Measurements from ENCODE around the gene NECAB3.

NECAB3 gene

DNA sequence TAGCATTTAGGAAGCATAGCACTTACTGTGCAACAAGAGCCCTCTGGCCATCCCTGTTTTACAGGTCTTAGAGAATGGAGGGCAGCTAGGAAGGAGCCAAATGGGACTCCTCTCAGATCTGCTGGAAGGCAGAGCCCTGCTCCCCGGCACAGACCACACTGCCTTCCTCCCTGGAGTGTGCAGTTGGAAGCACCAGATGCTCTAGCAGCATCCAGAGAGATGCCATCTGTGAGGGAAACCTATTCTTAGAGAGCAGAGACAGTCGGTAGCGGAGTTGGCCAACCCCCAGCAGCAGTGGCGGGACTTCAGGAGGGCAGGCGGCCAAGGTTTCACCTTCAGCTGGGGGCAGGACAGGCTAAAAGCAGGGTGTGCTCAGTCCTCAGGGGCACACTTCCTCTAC lies 28.6 kb upstream of the NECAB3 start:
- TF ChIP-seq EP300 (IDR thresholded peaks at IDR 0.05; ENCODE audit: borderline replicate concordance), result no peak
- TF ChIP-seq, protein P1, sequence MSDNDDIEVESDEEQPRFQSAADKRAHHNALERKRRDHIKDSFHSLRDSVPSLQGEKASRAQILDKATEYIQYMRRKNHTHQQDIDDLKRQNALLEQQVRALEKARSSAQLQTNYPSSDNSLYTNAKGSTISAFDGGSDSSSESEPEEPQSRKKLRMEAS (IDR thresholded peaks at IDR 0.05), result no peak
- TF ChIP-seq TCF12 (IDR thresholded peaks at IDR 0.05; ENCODE audit: low read depth), result no peak
- TF ChIP-seq, protein P2, sequence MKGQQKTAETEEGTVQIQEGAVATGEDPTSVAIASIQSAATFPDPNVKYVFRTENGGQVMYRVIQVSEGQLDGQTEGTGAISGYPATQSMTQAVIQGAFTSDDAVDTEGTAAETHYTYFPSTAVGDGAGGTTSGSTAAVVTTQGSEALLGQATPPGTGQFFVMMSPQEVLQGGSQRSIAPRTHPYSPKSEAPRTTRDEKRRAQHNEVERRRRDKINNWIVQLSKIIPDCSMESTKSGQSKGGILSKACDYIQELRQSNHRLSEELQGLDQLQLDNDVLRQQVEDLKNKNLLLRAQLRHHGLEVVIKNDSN (IDR thresholded peaks at IDR 0.05), result no peak
- TF ChIP-seq, protein P3, sequence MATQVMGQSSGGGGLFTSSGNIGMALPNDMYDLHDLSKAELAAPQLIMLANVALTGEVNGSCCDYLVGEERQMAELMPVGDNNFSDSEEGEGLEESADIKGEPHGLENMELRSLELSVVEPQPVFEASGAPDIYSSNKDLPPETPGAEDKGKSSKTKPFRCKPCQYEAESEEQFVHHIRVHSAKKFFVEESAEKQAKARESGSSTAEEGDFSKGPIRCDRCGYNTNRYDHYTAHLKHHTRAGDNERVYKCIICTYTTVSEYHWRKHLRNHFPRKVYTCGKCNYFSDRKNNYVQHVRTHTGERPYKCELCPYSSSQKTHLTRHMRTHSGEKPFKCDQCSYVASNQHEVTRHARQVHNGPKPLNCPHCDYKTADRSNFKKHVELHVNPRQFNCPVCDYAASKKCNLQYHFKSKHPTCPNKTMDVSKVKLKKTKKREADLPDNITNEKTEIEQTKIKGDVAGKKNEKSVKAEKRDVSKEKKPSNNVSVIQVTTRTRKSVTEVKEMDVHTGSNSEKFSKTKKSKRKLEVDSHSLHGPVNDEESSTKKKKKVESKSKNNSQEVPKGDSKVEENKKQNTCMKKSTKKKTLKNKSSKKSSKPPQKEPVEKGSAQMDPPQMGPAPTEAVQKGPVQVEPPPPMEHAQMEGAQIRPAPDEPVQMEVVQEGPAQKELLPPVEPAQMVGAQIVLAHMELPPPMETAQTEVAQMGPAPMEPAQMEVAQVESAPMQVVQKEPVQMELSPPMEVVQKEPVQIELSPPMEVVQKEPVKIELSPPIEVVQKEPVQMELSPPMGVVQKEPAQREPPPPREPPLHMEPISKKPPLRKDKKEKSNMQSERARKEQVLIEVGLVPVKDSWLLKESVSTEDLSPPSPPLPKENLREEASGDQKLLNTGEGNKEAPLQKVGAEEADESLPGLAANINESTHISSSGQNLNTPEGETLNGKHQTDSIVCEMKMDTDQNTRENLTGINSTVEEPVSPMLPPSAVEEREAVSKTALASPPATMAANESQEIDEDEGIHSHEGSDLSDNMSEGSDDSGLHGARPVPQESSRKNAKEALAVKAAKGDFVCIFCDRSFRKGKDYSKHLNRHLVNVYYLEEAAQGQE (IDR thresholded peaks at IDR 0.05; ENCODE audit: low read depth), result no peak
- no peak for TF ChIP-seq CREB1 (IDR thresholded peaks at IDR 0.05; ENCODE audit: low read depth)
- no peak for TF ChIP-seq YY1 (IDR thresholded peaks at IDR 0.05; ENCODE audit: low read depth)
- no peak for TF ChIP-seq NFIC (IDR thresholded peaks at IDR 0.05)
- TF ChIP-seq TAF1 (IDR thresholded peaks at IDR 0.05; ENCODE audit: low read depth), result no peak
- TF ChIP-seq FOXM1 (IDR thresholded peaks at IDR 0.05; ENCODE audit: borderline replicate concordance, low read depth), result no peak
- TF ChIP-seq EGR1 (IDR thresholded peaks at IDR 0.05), result no peak
- no peak for TF ChIP-seq RAD21 (IDR thresholded peaks at IDR 0.05; ENCODE audit: low read depth)
- no peak for TF ChIP-seq CEBPB (IDR thresholded peaks at IDR 0.05)
- TF ChIP-seq ZBTB7A (IDR thresholded peaks at IDR 0.05; ENCODE audit: low read depth), result no peak
- no peak for TF ChIP-seq TEAD4 (IDR thresholded peaks at IDR 0.05)

DNA sequence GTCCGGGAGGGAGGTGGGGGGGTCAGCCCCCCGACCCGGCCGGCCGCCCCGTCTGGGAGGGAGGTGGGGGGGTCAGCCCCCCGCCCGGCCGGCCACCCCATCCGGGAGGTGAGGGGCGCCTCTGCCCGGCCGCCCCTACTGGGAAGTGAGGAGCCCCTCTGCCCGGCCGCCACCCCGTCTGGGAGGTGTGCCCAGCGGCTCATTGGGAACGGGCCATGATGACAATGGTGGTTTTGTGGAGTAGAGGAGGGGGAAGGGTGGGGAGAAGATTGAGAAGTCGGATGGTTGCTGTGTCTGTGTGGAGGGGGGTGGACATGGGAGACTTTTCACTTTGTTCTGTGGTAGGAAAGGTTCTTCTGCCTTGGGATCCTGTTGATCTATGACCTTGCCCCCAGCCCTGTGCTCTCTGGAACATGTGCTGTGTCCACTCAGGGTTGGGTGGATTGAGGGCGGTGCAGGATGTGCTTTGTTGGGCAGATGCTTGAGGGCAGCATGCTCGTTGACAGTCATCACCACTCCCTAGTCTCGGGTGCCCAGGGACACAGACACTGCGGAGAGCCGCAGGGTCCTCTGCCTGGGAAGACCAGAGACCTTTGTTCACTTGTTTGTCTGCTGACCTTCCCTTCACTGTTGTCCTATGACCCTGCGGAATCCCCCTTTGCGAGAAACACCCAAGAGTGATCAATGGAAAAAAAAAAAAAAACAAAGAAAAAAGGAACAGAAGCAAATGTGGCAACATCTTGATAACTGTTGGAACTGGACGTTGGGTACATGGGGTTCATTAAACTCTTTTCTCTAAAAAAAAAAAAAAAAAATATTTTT lies 27.6 kb upstream of the NECAB3 start:
- TF ChIP-seq RAD21 (IDR thresholded peaks at IDR 0.05; ENCODE audit: low read depth) (no peak), EGR1 (IDR thresholded peaks at IDR 0.05) (no peak), FOXM1 (IDR thresholded peaks at IDR 0.05; ENCODE audit: borderline replicate concordance, low read depth) (no peak), ZBTB7A (IDR thresholded peaks at IDR 0.05; ENCODE audit: low read depth) (no peak), TAF1 (IDR thresholded peaks at IDR 0.05; ENCODE audit: low read depth) (no peak), CREB1 (IDR thresholded peaks at IDR 0.05; ENCODE audit: low read depth) (no peak), NFIC (IDR thresholded peaks at IDR 0.05) (no peak), EP300 (IDR thresholded peaks at IDR 0.05; ENCODE audit: borderline replicate concordance) (no peak), YY1 (IDR thresholded peaks at IDR 0.05; ENCODE audit: low read depth) (no peak), TCF12 (IDR thresholded peaks at IDR 0.05; ENCODE audit: low read depth) (no peak), CEBPB (IDR thresholded peaks at IDR 0.05) (no peak), TEAD4 (IDR thresholded peaks at IDR 0.05) (no peak)
- TF ChIP-seq, protein P3 (IDR thresholded peaks at IDR 0.05; ENCODE audit: low read depth), result no peak
- TF ChIP-seq, protein P1 (IDR thresholded peaks at IDR 0.05), result no peak
- TF ChIP-seq, protein P2 (IDR thresholded peaks at IDR 0.05), result no peak

DNA sequence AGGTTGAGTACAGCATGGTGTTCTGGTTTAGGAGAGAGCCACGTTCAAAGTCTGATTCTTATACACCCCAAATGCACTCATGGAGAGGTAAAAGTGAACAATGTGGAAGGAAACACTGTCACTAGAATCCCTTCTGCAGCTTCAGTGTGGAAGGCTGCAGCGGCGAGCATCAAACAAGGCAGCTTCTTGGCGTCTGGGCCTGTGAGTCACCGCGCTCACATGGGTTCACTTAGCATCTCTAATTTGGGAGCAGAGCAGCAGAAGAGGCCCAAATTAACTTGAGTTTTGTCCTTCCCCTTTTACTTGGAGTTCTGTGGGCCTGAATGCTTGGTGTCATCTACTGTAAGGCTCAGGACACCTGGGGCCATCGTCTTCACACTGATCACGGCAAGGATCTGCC lies 22.9 kb upstream of the NECAB3 start:
- TF ChIP-seq YY1 (IDR thresholded peaks at IDR 0.05; ENCODE audit: low read depth), result no peak
- no peak for TF ChIP-seq NFIC (IDR thresholded peaks at IDR 0.05)
- TF ChIP-seq CEBPB (IDR thresholded peaks at IDR 0.05), result no peak
- no peak for TF ChIP-seq TAF1 (IDR thresholded peaks at IDR 0.05; ENCODE audit: low read depth)
- TF ChIP-seq RAD21 (IDR thresholded peaks at IDR 0.05; ENCODE audit: low read depth), result no peak
- no peak for TF ChIP-seq FOXM1 (IDR thresholded peaks at IDR 0.05; ENCODE audit: borderline replicate concordance, low read depth)
- TF ChIP-seq, protein P2 (IDR thresholded peaks at IDR 0.05), result no peak
- TF ChIP-seq TCF12 (IDR thresholded peaks at IDR 0.05; ENCODE audit: low read depth), result no peak
- no peak for TF ChIP-seq EP300 (IDR thresholded peaks at IDR 0.05; ENCODE audit: borderline replicate concordance)
- no peak for TF ChIP-seq ZBTB7A (IDR thresholded peaks at IDR 0.05; ENCODE audit: low read depth)

DNA sequence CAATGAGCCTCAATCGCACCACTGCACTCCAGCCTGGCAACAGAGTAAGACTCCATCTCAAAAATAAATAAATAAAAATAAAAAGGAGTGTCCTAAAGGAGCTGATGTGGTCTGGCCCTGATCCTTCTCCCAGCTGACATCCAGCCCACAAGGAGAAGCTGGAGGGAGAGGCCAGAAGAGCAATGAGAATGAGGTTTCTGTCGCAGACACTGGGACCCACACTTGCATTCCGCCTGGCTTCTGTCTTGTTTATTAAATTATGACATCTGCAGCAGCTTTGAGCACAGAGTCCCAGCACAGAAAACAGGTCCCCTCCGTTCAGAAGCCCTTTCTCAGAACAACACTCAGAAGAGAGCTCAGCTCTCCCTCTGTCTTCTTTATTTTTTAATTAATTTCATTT lies 22.2 kb upstream of the NECAB3 start:
- TF ChIP-seq, protein P1 (IDR thresholded peaks at IDR 0.05), result no peak
- TF ChIP-seq CEBPB (IDR thresholded peaks at IDR 0.05) (no peak), TEAD4 (IDR thresholded peaks at IDR 0.05) (no peak), ZBTB7A (IDR thresholded peaks at IDR 0.05; ENCODE audit: low read depth) (no peak), RAD21 (IDR thresholded peaks at IDR 0.05; ENCODE audit: low read depth) (no peak), TCF12 (IDR thresholded peaks at IDR 0.05; ENCODE audit: low read depth) (no peak)

DNA sequence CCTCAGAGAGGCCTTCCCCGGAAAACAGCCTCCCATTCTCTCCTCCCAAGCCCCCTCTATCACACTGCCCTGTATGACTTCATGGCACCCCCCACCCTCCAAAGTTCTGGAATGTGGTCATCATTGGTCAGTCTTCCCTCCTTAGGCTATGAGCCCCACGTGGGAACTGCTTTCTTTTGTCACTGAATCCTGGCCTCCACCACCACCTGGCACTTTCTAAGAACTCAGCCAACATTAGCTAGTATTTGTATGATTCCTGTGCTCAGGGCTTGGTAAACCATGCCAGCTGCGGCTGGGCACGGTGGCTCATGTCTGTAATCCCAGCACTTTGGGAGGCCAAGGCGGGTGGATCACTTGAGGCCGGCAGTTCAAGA lies 20.4 kb upstream of the NECAB3 start:
- TF ChIP-seq TAF1 (IDR thresholded peaks at IDR 0.05; ENCODE audit: low read depth) (no peak), TCF12 (IDR thresholded peaks at IDR 0.05; ENCODE audit: low read depth) (no peak), YY1 (IDR thresholded peaks at IDR 0.05; ENCODE audit: low read depth) (no peak), EP300 (IDR thresholded peaks at IDR 0.05; ENCODE audit: borderline replicate concordance) (no peak), NFIC (IDR thresholded peaks at IDR 0.05) (no peak), EGR1 (IDR thresholded peaks at IDR 0.05) (no peak), CREB1 (IDR thresholded peaks at IDR 0.05; ENCODE audit: low read depth) (no peak), ZBTB7A (IDR thresholded peaks at IDR 0.05; ENCODE audit: low read depth) (no peak), FOXM1 (IDR thresholded peaks at IDR 0.05; ENCODE audit: borderline replicate concordance, low read depth) (no peak), TEAD4 (IDR thresholded peaks at IDR 0.05) (no peak), RAD21 (IDR thresholded peaks at IDR 0.05; ENCODE audit: low read depth) (no peak)
- TF ChIP-seq, protein P2 (IDR thresholded peaks at IDR 0.05), result no peak
- TF ChIP-seq, protein P3 (IDR thresholded peaks at IDR 0.05; ENCODE audit: low read depth), result no peak
- TF ChIP-seq, protein P1 (IDR thresholded peaks at IDR 0.05), result no peak

All from Ishikawa (cell line).